OCI-LY3 (cell line): ENCODE results near the gene LRFN2.

Experiments used
- EZH2phosphoT487 ChIP-seq: fragments of 200-600 bp; shearing (Covaris generic); IDR thresholded peaks from 2 replicates; pipeline ENCODE4 v1.6.1; 2018; ENCODE audit warnings: antibody characterized with exemption, mixed run types, low read depth
- TF ChIP-seq, protein P1 (sequence below): fragments of 200-600, 300-600 bp; sonication (generic); IDR thresholded peaks from 2 replicates; pipeline ENCODE4 v1.5.1; 2014; ENCODE audit warnings: antibody characterized with exemption, low read length, low read depth

DNA sequence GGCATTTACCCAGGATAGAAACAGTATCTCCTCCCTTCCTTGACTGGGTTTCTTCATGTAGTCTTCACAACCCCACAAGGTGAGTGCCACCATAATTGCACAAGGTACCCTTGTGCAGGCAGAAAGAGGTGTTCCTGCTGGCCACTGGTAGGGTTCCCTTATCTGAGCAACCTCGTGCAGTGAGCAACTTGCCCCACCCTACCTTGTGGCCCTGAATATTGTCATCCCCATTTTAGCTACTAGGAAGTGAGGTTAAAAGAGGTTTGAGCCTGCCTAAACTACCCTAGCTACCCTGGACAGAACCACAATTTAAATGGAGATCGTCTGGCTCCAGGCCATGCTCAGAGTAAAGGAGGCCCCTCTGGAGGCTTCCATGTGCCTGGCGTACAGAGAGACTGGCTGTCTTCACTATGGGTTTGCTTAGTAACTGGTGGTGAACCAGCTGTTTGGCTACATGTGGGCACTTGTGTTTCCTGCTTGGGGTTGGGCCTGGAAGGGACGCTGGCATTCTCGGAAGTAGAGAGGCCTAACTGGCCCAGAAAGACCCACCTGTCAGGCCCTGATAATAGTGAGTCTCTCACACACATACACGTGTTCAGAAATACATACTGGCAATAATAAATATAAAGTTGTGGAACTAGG is 148.8 kb downstream of the LRFN2 start:
- TF ChIP-seq, protein P1, sequence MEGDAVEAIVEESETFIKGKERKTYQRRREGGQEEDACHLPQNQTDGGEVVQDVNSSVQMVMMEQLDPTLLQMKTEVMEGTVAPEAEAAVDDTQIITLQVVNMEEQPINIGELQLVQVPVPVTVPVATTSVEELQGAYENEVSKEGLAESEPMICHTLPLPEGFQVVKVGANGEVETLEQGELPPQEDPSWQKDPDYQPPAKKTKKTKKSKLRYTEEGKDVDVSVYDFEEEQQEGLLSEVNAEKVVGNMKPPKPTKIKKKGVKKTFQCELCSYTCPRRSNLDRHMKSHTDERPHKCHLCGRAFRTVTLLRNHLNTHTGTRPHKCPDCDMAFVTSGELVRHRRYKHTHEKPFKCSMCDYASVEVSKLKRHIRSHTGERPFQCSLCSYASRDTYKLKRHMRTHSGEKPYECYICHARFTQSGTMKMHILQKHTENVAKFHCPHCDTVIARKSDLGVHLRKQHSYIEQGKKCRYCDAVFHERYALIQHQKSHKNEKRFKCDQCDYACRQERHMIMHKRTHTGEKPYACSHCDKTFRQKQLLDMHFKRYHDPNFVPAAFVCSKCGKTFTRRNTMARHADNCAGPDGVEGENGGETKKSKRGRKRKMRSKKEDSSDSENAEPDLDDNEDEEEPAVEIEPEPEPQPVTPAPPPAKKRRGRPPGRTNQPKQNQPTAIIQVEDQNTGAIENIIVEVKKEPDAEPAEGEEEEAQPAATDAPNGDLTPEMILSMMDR = no peak
- no peak for TF ChIP-seq EZH2phosphoT487
